Measurements from ENCODE around the gene IL1RAPL2.
"Not testable (repeated sequence)": the region's sequence is repeated elsewhere in the genome, so short reads cannot be mapped to it uniquely, and the experiment has no call there.

IL1RAPL2 gene

GRCh38 chrX:105609530-105609929 is 1043.5 kb downstream of the IL1RAPL2 start:
- no peak for DNase-seq (ENCODE audit: low spot score)

GRCh38 chrX:105610411-105610810 is 1044.4 kb downstream of the IL1RAPL2 start:
- DNase-seq (ENCODE audit: low spot score) = no peak

GRCh38 chrX:105618393-105619101 is 1052.5 kb downstream of the IL1RAPL2 start:
- DNase-seq (ENCODE audit: low spot score) = peak; percentile 1

- DNase-seq (ENCODE audit: low spot score) = no peak
Measured at GRCh38 chrX:105634180-105634579, 1068.2 kb downstream of the IL1RAPL2 start.

GRCh38 chrX:105635794-105636193 is 1069.8 kb downstream of the IL1RAPL2 start:
- DNase-seq (ENCODE audit: low spot score) = no peak

GRCh38 chrX:105636667-105637066 is 1070.7 kb downstream of the IL1RAPL2 start:
- no peak for DNase-seq (ENCODE audit: low spot score)

GRCh38 chrX:105645667-105646357 is 1079.8 kb downstream of the IL1RAPL2 start:
- DNase-seq (ENCODE audit: low spot score) = no peak

- DNase-seq (ENCODE audit: low spot score) = no peak
Measured at GRCh38 chrX:105646592-105647372, 1080.8 kb downstream of the IL1RAPL2 start.

GRCh38 chrX:105647749-105648148 is 1081.8 kb downstream of the IL1RAPL2 start:
- no peak for DNase-seq (ENCODE audit: low spot score)

- DNase-seq (ENCODE audit: low spot score) = no peak
Measured at GRCh38 chrX:105648732-105649131, 1082.7 kb downstream of the IL1RAPL2 start.

- no peak for DNase-seq (ENCODE audit: low spot score)
Measured at GRCh38 chrX:105650577-105650976, 1084.6 kb downstream of the IL1RAPL2 start.

- DNase-seq (ENCODE audit: low spot score) = no peak
Measured at GRCh38 chrX:105650986-105651385, 1085.0 kb downstream of the IL1RAPL2 start.

GRCh38 chrX:105653891-105654290 is 1087.9 kb downstream of the IL1RAPL2 start:
- DNase-seq (ENCODE audit: low spot score) = no peak

GRCh38 chrX:105658136-105658535 is 1092.1 kb downstream of the IL1RAPL2 start:
- DNase-seq (ENCODE audit: low spot score) = no peak

GRCh38 chrX:105662248-105662647 is 1096.2 kb downstream of the IL1RAPL2 start:
- DNase-seq (ENCODE audit: low spot score) = no peak

- DNase-seq (ENCODE audit: low spot score) = no peak
Measured at GRCh38 chrX:105664243-105664642, 1098.2 kb downstream of the IL1RAPL2 start.

GRCh38 chrX:105684288-105684687 is 1118.3 kb downstream of the IL1RAPL2 start:
- DNase-seq (ENCODE audit: low spot score) = not testable (repeated sequence)

- DNase-seq (ENCODE audit: low spot score) = no peak
Measured at GRCh38 chrX:105694839-105695238, 1128.8 kb downstream of the IL1RAPL2 start.

- DNase-seq (ENCODE audit: low spot score) = peak; percentile 14
Measured at GRCh38 chrX:105695451-105695850, 1129.5 kb downstream of the IL1RAPL2 start.

GRCh38 chrX:105696870-105697269 is 1130.9 kb downstream of the IL1RAPL2 start:
- DNase-seq (ENCODE audit: low spot score) = no peak

GRCh38 chrX:105697984-105698781 is 1132.2 kb downstream of the IL1RAPL2 start:
- no peak for DNase-seq (ENCODE audit: low spot score)

- no peak for DNase-seq (ENCODE audit: low spot score)
Measured at GRCh38 chrX:105700331-105700730, 1134.3 kb downstream of the IL1RAPL2 start.
